GM12878 (cell line): ENCODE measurements around the gene NFAT5. TPM values are rescaled to one million over a fixed set of nuclear protein-coding genes. Genes with fewer than 3 reads are reported as not detected.

Source experiments
- ATAC-seq: fragments of 200-7000 bp; cut with Tn5 transposase; 3 replicates; pipeline ENCODE4 v1.9.1; 2020; ENCODE audit warnings: mild to moderate bottlenecking, moderate library complexity
- BruUV-seq: library from RNA; stranded (reverse); fragments of 400-500 nt; replicated peaks from 2 replicates; lab custom pipeline; 2021; lab: Mats Ljungman, UMichigan
- CTCF ChIA-PET: fragments of 300-600 bp; sonication (Branson Sonifier 250); formaldehyde crosslinking; extraction: SDS; loops from one replicate; lab custom pipeline; 2021; ENCODE audit warnings: inconsistent platforms; lab: Yijun Ruan, JAX
- POLR2A ChIA-PET: fragments of 350-600 bp; formaldehyde crosslinking; extraction: SDS; loops from one replicate; lab custom pipeline; 2021; ENCODE audit warnings: inconsistent platforms; lab: Charles Lee
- RAD21 ChIA-PET: fragments of 300-600 bp; sonication (Branson Sonifier 250); formaldehyde crosslinking; loops from one replicate; lab custom pipeline; 2023; ENCODE audit warnings: antibody characterized with exemption; ENCODE audit not compliant: unreplicated experiment; lab: Charles Lee
- SMC1A ChIA-PET: fragments of 300-600 bp; sonication (Branson Sonifier 250); formaldehyde crosslinking; loops from one replicate; lab custom pipeline; 2023; ENCODE audit not compliant: unreplicated experiment, uncharacterized antibody; lab: Charles Lee
- DNase-seq: peaks from one replicate; pipeline ENCODE4 v3.0.0-alpha.2; 2011; ENCODE audit warnings: low read depth, low spot score
- FAIRE-seq: peaks from 3 replicates; lab custom pipeline; 2011; peaks lifted over from hg19 to GRCh38; lab: Jason Lieb, UNC
- H2AFZ ChIP-seq: 2 replicates; pipeline ENCODE4 v1.6.0; 2011; ENCODE audit warnings: low read depth, low read length, control low read depth; ENCODE audit not compliant: control insufficient read depth
- H3K27ac ChIP-seq: 2 replicates; pipeline ENCODE4 v1.5.1; 2011; ENCODE audit warnings: control low read depth; ENCODE audit not compliant: control insufficient read depth, insufficient read depth
- H3K27me3 ChIP-seq, 2 experiments: replicated peaks in 1 of 2; 2 replicates each; pipeline versions ENCODE4 v1.6.0 to v1.6.1; 2011; ENCODE audit warnings: low read length in 1 of 2; ENCODE audit not compliant: control insufficient read depth in 2 of 2, insufficient read depth in 2 of 2
- H3K36me3 ChIP-seq, 2 experiments: 2 replicates each; pipeline ENCODE4 v1.5.1; 2011; ENCODE audit warnings: low read length in 1 of 2; ENCODE audit not compliant: control insufficient read depth in 2 of 2, insufficient read depth in 2 of 2
- H3K4me1 ChIP-seq: 2 replicates; pipeline ENCODE4 v1.6.1; 2011; ENCODE audit warnings: mild to moderate bottlenecking, low read length, moderate library complexity, mixed read lengths; ENCODE audit not compliant: control insufficient read depth, insufficient read depth
- H3K4me2 ChIP-seq: 2 replicates; pipeline ENCODE4 v1.6.0; 2011; ENCODE audit warnings: control low read depth; ENCODE audit not compliant: control insufficient read depth, insufficient read depth
- H3K4me3 ChIP-seq: fragments of 200-600 bp; sonication (generic); 2 replicates; pipeline ENCODE4 v1.5.1; 2016
- H3K79me2 ChIP-seq: 2 replicates; pipeline ENCODE4 v1.6.0; 2011; ENCODE audit warnings: low read length; ENCODE audit not compliant: control insufficient read depth, insufficient read depth
- H3K9ac ChIP-seq: 2 replicates; pipeline ENCODE4 v1.8.0; 2011; ENCODE audit warnings: low read length, control low read depth, mixed read lengths; ENCODE audit not compliant: control insufficient read depth, insufficient read depth
- H3K9me3 ChIP-seq: replicated peaks from 3 replicates; pipeline ENCODE4 v1.5.1; 2011; ENCODE audit warnings: mild to moderate bottlenecking, low read length; ENCODE audit not compliant: control insufficient read depth, insufficient read depth
- H4K20me1 ChIP-seq: 2 replicates; pipeline ENCODE4 v1.6.0; 2011; ENCODE audit not compliant: control insufficient read depth, insufficient read depth
- FOS ChIP-seq: IDR thresholded peaks from 3 replicates; pipeline ENCODE4 v1.6.1; 2011; ENCODE audit warnings: borderline replicate concordance; ENCODE audit not compliant: insufficient read length; ENCODE audit errors: extremely low read depth
- ZBED1 ChIP-seq: IDR thresholded peaks from 2 replicates; pipeline ENCODE4 v1.6.1; 2016; ENCODE audit warnings: borderline replicate concordance
- ZNF24 ChIP-seq: fragments of 450-650 bp; IDR thresholded peaks from 2 replicates; pipeline ENCODE4 v1.6.1; 2017; ENCODE audit warnings: antibody characterized with exemption, mild to moderate bottlenecking
- WGBS: methylation state at CpG from one replicate; pipeline ENCODE4 v1.1.6; 2016; ENCODE audit warnings: low lambda C conversion rate; ENCODE audit not compliant: insufficient replicate concordance, insufficient coverage; ENCODE audit errors: missing lambda C conversion rate; 5-methylcytosine and 5-hydroxymethylcytosine counted together
- in situ Hi-C: fragments of 300-500 bp; cut with MboI; formaldehyde crosslinking; loops from 9 replicates; pipeline ENCODE4 v1.14.3; 2018; ENCODE audit warnings: mixed read lengths
- intact Hi-C: fragments of 100-400 bp; cut with micrococcal nuclease; formaldehyde crosslinking; loops from one replicate; pipeline ENCODE4 v1.14.2; 2022; ENCODE audit not compliant: unreplicated experiment
- polyA plus RNA-seq, 11 experiments: library from polyadenylated mRNA; depleted of rRNA in 4 of 11; unstranded in 6 of 11; stranded (reverse) in 5 of 11; fragments of >200 nt; fragmentation: Nextera tagmentation in 4 of 11; fragmentation: Illumina TruSeq in 1 of 11; extraction: Ambion mirVana in 4 of 11; extraction: Trizol in 1 of 11; gene quantifications; 1 replicate in 1 of 11; 2 replicates in 10 of 11; pipeline versions ENCODE4 v1.2.1 to v1.2.3, GENCODE V29; 2011 to 2016; ENCODE audit warnings: inconsistent platforms in 2 of 11, missing spikeins in 2 of 11, low read depth in 1 of 11
- total RNA-seq, 4 experiments: library from RNA; depleted of rRNA in 3 of 4; stranded (reverse); fragments of >200 nt in 3 of 4; fragmentation: Illumina TruSeq in 1 of 4; extraction: Trizol in 1 of 4; gene quantifications; 2 replicates each; pipeline versions ENCODE4 v1.2.1 to v1.2.3, GENCODE V29; 2013 to 2021
- TF ChIP-seq, protein P1 (sequence below): IDR thresholded peaks from 2 replicates; pipeline ENCODE4 v1.6.1; 2011; ENCODE audit warnings: mild to moderate bottlenecking, low read depth, low read length, moderate library complexity; ENCODE audit not compliant: insufficient replicate concordance
- TF ChIP-seq, protein P2 (sequence below): fragments of 450-650 bp; IDR thresholded peaks from 2 replicates; pipeline ENCODE4 v1.6.1; 2016; ENCODE audit warnings: mild to moderate bottlenecking

The NFAT5 gene
- total and polyA plus RNA-seq, 10 of the 15 experiments (the other 5 are each of a cell fraction or from before 2014, with no cell fraction given) = 0.58 to 31.5 (median 12.7) TPM

DNA sequence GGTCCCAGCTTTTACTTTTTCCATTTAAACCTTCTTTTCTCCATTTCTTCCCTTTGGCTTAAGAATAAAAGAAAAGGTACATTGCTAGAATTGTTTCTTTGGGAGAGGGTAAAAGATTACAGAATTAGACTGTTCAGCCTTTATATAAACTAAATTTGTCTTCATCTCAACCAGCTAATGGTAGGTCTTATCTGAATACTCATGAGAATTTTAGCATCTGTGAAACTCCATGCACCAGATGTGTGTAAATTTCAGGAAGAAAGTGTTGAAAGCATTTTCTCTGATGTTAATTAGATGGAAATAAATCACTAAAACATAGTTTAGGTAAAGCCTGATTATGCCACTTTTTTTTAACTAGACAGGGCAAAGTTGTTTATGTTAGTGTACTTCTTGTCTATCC is 135.7 kb downstream of the NFAT5 start (continued):
- TF ChIP-seq, protein P1, sequence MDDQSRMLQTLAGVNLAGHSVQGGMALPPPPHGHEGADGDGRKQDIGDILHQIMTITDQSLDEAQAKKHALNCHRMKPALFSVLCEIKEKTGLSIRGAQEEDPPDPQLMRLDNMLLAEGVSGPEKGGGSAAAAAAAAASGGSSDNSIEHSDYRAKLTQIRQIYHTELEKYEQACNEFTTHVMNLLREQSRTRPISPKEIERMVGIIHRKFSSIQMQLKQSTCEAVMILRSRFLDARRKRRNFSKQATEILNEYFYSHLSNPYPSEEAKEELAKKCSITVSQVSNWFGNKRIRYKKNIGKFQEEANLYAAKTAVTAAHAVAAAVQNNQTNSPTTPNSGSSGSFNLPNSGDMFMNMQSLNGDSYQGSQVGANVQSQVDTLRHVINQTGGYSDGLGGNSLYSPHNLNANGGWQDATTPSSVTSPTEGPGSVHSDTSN = no peak
- no peak for TF ChIP-seq FOS
- TF ChIP-seq, all 136 proteins: peak for 0

DNA sequence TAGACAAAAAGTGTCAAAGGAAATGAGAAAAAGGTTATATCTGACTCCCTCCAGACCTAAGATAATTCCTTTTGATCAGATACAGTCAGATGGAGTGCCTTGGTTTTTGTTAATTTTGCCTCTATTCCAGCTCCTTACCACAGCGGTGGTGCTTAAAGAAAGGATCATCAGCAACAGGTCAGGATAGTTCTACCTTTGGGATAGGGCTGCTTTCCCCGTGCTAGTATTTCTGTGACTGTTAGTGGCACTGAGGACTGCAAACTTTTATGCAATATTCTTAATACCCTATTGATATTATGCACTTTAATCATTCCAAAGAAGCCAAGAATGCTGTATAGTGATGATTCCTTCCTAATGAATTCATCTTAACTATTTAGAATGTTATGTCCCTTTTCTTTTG is 136.1 kb downstream of the NFAT5 start:
- Histone ChIP-seq H3K9ac (no peak overlapping the region), H3K4me1 (no peaks in the 10 kb centered on the region), H4K20me1 (no peaks in the 10 kb centered on the region), H3K9me3 (no peaks in the 10 kb centered on the region), H3K4me3 (no peak overlapping the region), H3K27ac (no peak overlapping the region), H3K4me2 (no peak overlapping the region), H3K27me3 (no peaks in the 10 kb centered on the region), H3K79me2 (no peaks in the 10 kb centered on the region), H2AFZ (no peak overlapping the region), H3K36me3 (peaks cover 0 to 26% of the 10 kb centered on the region in 2 experiments; a peak in 1 of 4 replicates)
- CTCF ChIA-PET = interaction anchor here (0.5 to 5.2 kb wide), 4 partner anchors 23 to 306 kb away, joined by 3 to 35 read pairs (median 16); partner anchors contain the start of gene NOB1
- DNase-seq (no peak), FAIRE-seq (no peak), ATAC-seq (no peak)
- TF ChIP-seq ZBED1 (no peak), ZNF24 (no peak)
- TF ChIP-seq, protein P2, sequence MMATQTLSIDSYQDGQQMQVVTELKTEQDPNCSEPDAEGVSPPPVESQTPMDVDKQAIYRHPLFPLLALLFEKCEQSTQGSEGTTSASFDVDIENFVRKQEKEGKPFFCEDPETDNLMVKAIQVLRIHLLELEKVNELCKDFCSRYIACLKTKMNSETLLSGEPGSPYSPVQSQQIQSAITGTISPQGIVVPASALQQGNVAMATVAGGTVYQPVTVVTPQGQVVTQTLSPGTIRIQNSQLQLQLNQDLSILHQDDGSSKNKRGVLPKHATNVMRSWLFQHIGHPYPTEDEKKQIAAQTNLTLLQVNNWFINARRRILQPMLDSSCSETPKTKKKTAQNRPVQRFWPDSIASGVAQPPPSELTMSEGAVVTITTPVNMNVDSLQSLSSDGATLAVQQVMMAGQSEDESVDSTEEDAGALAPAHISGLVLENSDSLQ = no peak
- WGBS = 94% methylated on average over 2 of the region's 2 CpGs
- POLR2A ChIA-PET = no interaction called here
- SMC1A ChIA-PET = interaction anchor here (1.9 to 2.3 kb wide), 2 partner anchors 52 to 306 kb away, joined by 11 to 13 read pairs; partner anchors contain the start of gene NOB1
- intact Hi-C loops = loop anchor here (5.0 kb wide), 1 partner anchor 305 kb away; no protein-coding TSS in a partner anchor
- RAD21 ChIA-PET = interaction anchor here (3.5 kb wide), 1 partner anchor 305 kb away, joined by 12 read pairs; no protein-coding TSS in a partner anchor
- BruUV-seq = no TSS peak
- in situ Hi-C loops = no loop called here
